HUES48 (cell line): ENCODE results near the gene EXTL1.

Experiments
- H3K27ac ChIP-seq: one replicate; pipeline ENCODE4 v1.7.0; 2013; ENCODE audit warnings: low read depth, low read length, inconsistent platforms
- H3K27me3 ChIP-seq: 2 replicates; pipeline ENCODE4 v1.6.1; 2013; ENCODE audit warnings: mild to moderate bottlenecking, low read length; ENCODE audit not compliant: control insufficient read depth, insufficient read depth
- H3K36me3 ChIP-seq: 2 replicates; pipeline ENCODE4 v1.6.1; 2013; ENCODE audit warnings: low read length; ENCODE audit not compliant: control insufficient read depth, insufficient read depth
- H3K4me1 ChIP-seq: 2 replicates; pipeline ENCODE4 v1.6.1; 2013; ENCODE audit warnings: mild to moderate bottlenecking, low read length; ENCODE audit not compliant: control insufficient read depth, insufficient read depth
- H3K4me3 ChIP-seq: 2 replicates; pipeline ENCODE4 v1.5.1; 2013; ENCODE audit warnings: mild to moderate bottlenecking, low read depth, low read length
- H3K9ac ChIP-seq: 2 replicates; pipeline ENCODE4 v1.6.1; 2013; ENCODE audit warnings: mild to moderate bottlenecking, low read depth, low read length, moderate library complexity
- H3K9me3 ChIP-seq: 2 replicates; pipeline ENCODE4 v1.6.1; 2013; ENCODE audit warnings: low read length; ENCODE audit not compliant: control insufficient read depth, insufficient read depth

Gene EXTL1

GRCh38 chr1:26058052-26058595 is 36.5 kb downstream of the EXTL1 start:
- Histone ChIP-seq H3K36me3 (no peaks in the 10 kb centered on the region), H3K4me3 (no peak overlapping the region), H3K9me3 (no peaks in the 10 kb centered on the region), H3K4me1 (no peaks in the 10 kb centered on the region), H3K27ac (no peak overlapping the region), H3K9ac (no peak overlapping the region), H3K27me3 (peaks cover 8% of the 10 kb centered on the region; the same call in 1 of the 2 replicates)

- no peaks in the 10 kb centered on the region for H3K36me3 ChIP-seq
- no peaks in the 10 kb centered on the region for H3K4me1 ChIP-seq
- H3K27me3 ChIP-seq: no peaks in the 10 kb centered on the region
- H3K4me3 ChIP-seq: no peak overlapping the region
- no peak overlapping the region for H3K9ac ChIP-seq
- no peaks in the 10 kb centered on the region for H3K9me3 ChIP-seq
- H3K27ac ChIP-seq: no peak overlapping the region
Observed at GRCh38 chr1:26059906-26060305, 38.3 kb downstream of the EXTL1 start.

DNA sequence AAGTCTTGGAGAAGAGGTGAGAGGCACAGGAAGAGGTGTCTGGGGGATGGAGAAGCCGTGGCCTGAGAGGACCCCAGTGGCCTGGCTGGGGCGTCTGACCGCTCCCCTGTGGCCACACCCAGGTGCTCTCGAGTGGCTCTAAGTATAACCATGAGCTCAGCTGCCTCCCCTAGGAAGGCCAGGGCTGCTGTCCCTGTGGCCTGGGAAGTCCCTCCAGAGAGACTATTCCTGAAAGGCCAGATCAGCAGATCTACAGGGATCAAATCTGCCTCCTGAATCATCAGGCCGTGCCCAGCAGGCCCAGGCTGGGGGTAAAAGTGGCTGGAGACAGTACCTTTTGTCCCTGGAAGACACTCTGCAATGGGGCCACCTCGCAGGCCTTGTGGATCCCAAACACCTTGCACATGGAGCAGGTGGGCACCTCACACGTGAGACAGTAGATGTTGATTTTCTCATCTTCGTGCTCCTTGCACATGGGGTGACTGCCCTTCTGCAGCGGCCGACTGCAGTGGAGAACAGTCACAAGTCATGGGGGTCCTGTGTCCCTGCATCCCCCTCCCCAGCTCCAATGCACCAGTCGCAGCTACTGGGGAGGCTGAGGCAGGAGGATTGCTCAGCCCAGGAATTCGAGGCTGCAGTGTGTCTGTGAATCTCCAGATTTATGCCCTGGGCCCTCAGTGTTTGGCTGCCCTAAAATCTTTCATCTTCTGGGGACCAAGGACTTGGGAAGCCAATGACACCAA is 39.4 kb downstream of the EXTL1 start:
- no peaks in the 10 kb centered on the region for H3K9me3 ChIP-seq
- no peaks in the 10 kb centered on the region for H3K36me3 ChIP-seq
- H3K27ac ChIP-seq: no peak overlapping the region
- no peak overlapping the region for H3K4me3 ChIP-seq
- no peak overlapping the region; the same call in 1 of the 2 replicates for H3K9ac ChIP-seq
- no peaks in the 10 kb centered on the region for H3K27me3 ChIP-seq
- no peaks in the 10 kb centered on the region for H3K4me1 ChIP-seq

- no peak overlapping the region for H3K9ac ChIP-seq
- no peaks in the 10 kb centered on the region for H3K4me1 ChIP-seq
- H3K27ac ChIP-seq: no peak overlapping the region
- no peaks in the 10 kb centered on the region for H3K9me3 ChIP-seq
- no peaks in the 10 kb centered on the region for H3K36me3 ChIP-seq
- no peak overlapping the region for H3K4me3 ChIP-seq
- H3K27me3 ChIP-seq: no peaks in the 10 kb centered on the region
Observed at GRCh38 chr1:26064553-26064952, 43.0 kb downstream of the EXTL1 start.

DNA sequence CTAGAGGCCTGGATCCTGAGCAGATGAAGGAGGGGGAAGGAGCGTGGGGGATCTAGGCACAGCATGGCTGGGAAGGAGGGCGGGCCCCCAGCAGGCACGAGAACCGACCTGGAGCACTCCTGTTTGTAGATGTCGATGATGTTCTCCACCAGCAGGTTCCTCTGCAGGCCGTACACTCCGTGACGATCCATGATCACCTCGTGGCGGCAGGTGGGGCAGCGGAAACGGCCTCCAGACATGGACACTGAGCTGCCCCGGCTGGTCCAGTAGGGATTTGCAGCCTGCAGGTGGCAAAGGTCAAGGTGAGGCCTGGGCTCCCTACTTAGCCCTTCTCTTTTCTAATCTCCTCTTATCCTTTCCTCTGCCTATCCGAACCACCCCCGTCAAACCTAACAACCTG is 44.6 kb downstream of the EXTL1 start:
- H3K36me3 ChIP-seq: no peaks in the 10 kb centered on the region
- H3K9me3 ChIP-seq: no peaks in the 10 kb centered on the region
- no peaks in the 10 kb centered on the region for H3K27me3 ChIP-seq
- H3K4me1 ChIP-seq: no peaks in the 10 kb centered on the region
- no peak overlapping the region for H3K4me3 ChIP-seq
- H3K27ac ChIP-seq: no peak overlapping the region
- H3K9ac ChIP-seq: no peak overlapping the region

- no peak overlapping the region for H3K4me3 ChIP-seq
- no peak overlapping the region for H3K27ac ChIP-seq
- no peak overlapping the region for H3K9ac ChIP-seq
- H3K4me1 ChIP-seq: no peaks in the 10 kb centered on the region
- no peaks in the 10 kb centered on the region for H3K36me3 ChIP-seq
- no peaks in the 10 kb centered on the region for H3K27me3 ChIP-seq
- no peaks in the 10 kb centered on the region for H3K9me3 ChIP-seq
Observed at GRCh38 chr1:26066857-26067256, 45.3 kb downstream of the EXTL1 start.

DNA sequence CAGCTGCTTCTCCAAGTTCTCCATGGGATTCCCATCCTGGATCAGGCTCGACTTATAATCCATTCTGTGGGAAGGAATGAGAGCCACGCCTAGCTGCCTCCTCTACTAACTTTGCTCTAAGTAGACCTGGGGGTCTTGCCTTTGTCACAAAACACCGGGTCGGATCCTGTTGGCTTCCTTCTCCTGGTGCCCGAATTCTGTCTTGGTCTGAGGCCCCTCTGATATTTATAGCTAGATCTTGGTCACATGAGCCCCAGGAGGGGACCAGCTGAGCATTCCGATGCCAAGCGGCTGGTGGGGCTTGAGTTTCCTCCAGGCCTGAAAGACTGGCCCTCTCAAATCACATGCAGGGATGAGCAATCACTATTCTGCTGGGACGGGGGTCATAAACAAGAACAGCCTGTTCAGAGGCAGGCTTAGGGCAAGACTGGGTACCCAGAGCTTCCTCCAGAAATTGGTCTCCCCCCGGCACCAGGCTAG is 45.9 kb downstream of the EXTL1 start, which contains the start of gene TRIM63:
TRIM63 (minus strand) TSS at position 199 of the 480 bp plus-strand sequence; CDS start at position 63, 136 bp downstream.
- Histone ChIP-seq H3K4me3 (no peak within 1 kb of the TSS), H3K27ac (no peak within 1 kb of the TSS), H3K9ac (no peak within 1 kb of the TSS)

DNA sequence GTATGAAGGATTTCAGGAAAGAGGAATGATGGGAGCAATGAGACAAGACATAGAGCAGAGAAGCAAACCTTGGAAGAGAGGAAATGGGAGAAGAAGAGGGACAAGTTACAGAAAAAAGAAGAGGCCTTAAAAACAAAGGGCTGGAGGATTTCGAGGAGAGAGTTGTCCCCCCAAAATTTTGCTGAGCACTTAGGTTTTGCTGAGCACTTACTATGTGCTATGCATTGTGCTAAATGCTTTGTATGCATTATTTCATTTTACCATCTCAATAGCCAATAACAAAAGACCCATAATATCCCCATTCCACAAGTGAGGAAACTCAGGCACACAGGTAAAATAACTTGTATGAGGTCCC is 48.3 kb downstream of the EXTL1 start:
- H3K9me3 ChIP-seq: no peaks in the 10 kb centered on the region
- no peaks in the 10 kb centered on the region; the same call in 1 of the 2 replicates for H3K27me3 ChIP-seq
- no peaks in the 10 kb centered on the region for H3K36me3 ChIP-seq
- H3K9ac ChIP-seq: no peak overlapping the region
- H3K4me3 ChIP-seq: no peak overlapping the region
- H3K4me1 ChIP-seq: no peaks in the 10 kb centered on the region
- no peak overlapping the region for H3K27ac ChIP-seq

More for the DNA sequence above, 45.9 kb downstream of the EXTL1 start, which contains the start of gene TRIM63:
- H3K27me3 ChIP-seq: no peaks in the 10 kb centered on the region
- no peaks in the 10 kb centered on the region for H3K36me3 ChIP-seq
- no peaks in the 10 kb centered on the region for H3K9me3 ChIP-seq
- no peaks in the 10 kb centered on the region for H3K4me1 ChIP-seq

GRCh38 chr1:26070296-26070962 is 48.9 kb downstream of the EXTL1 start:
- no peak overlapping the region for H3K4me3 ChIP-seq
- no peaks in the 10 kb centered on the region for H3K9me3 ChIP-seq
- no peaks in the 10 kb centered on the region; the same call in 1 of the 2 replicates for H3K27me3 ChIP-seq
- no peaks in the 10 kb centered on the region for H3K4me1 ChIP-seq
- H3K36me3 ChIP-seq: no peaks in the 10 kb centered on the region
- no peak overlapping the region for H3K9ac ChIP-seq
- H3K27ac ChIP-seq: no peak overlapping the region

DNA sequence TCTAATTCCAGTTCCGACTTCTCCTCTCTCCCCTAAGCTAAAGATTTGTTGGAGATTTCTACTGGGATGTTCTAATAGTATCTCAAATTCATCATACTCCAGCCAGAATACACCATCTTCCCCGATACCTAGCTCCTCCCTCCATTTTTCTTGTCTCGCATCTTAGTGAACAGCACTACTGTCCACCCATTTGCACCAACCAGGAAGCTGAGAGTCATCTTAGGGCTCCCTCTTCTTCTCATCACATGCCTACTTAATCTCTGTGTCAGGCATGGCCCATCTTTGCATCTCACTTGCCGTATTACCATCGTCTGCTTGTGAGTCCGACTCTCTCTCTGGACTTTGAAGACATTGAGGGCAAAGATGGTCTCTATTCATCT is 49.4 kb downstream of the EXTL1 start:
- Histone ChIP-seq H3K4me1 (no peaks in the 10 kb centered on the region), H3K9ac (no peak overlapping the region), H3K9me3 (no peaks in the 10 kb centered on the region), H3K27me3 (no peaks in the 10 kb centered on the region; the same call in 1 of the 2 replicates), H3K4me3 (no peak overlapping the region), H3K27ac (no peak overlapping the region), H3K36me3 (no peaks in the 10 kb centered on the region)

DNA sequence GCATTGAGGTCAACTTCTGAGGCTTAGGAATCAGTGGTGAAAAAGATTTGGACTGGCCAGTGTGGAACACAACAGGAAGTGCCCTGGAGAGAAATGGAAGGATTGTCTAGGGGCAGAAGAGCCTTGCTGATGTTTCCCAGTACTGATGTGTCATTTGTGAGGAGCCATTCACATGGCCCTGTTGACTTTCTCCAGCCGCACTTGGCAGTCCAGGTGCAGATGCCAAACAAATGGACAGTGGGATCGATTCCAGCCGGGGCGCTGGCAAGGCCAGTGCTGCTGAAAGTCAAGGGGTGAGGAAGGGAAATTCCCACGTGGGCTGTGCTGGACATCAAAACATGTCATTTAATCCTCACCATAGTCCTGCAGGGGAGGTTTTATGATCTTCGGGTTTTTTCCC is 50.7 kb downstream of the EXTL1 start:
- Histone ChIP-seq H3K4me3 (no peak overlapping the region), H3K36me3 (no peaks in the 10 kb centered on the region), H3K27me3 (no peaks in the 10 kb centered on the region; the same call in 1 of the 2 replicates), H3K9me3 (no peaks in the 10 kb centered on the region), H3K9ac (no peak overlapping the region), H3K4me1 (no peaks in the 10 kb centered on the region), H3K27ac (no peak overlapping the region)
